GM23338 (cell line): Measurements from ENCODE around the gene MRPS18B.

Experiments used
- CREB1 ChIP-seq: fragments of 250-450 bp; sonication (Bioruptor Pico); IDR thresholded peaks from 2 replicates; pipeline ENCODE4 v1.5.0; 2020; ENCODE audit warnings: low read depth, mild to moderate bottlenecking, moderate library complexity
- EZH2 ChIP-seq: fragments of 200-600 bp; sonication (generic); IDR thresholded peaks from one replicate; pipeline ENCODE4 v1.8.0; 2017; ENCODE audit warnings: antibody characterized with exemption, mild to moderate bottlenecking, low read depth; ENCODE audit not compliant: unreplicated experiment
- EZH2phosphoT487 ChIP-seq: fragments of 200-600 bp; sonication (generic); IDR thresholded peaks from one replicate; pipeline ENCODE4 v1.8.1; 2018; ENCODE audit warnings: antibody characterized with exemption; ENCODE audit not compliant: unreplicated experiment
- JUNB ChIP-seq: IDR thresholded peaks from one replicate; pipeline ENCODE4 v1.6.1; 2016; ENCODE audit warnings: antibody characterized with exemption; ENCODE audit not compliant: unreplicated experiment
- NANOG ChIP-seq: IDR thresholded peaks from 2 replicates; pipeline ENCODE4 v1.6.1; 2016; ENCODE audit warnings: antibody characterized with exemption, borderline replicate concordance
- POLR2AphosphoS5 ChIP-seq: IDR thresholded peaks from 2 replicates; pipeline ENCODE4 v1.6.1; 2016; ENCODE audit warnings: antibody characterized with exemption, low read depth
- REST ChIP-seq: IDR thresholded peaks from one replicate; pipeline ENCODE4 v1.6.1; 2018; ENCODE audit warnings: antibody characterized with exemption; ENCODE audit not compliant: unreplicated experiment
- ZNF114 ChIP-seq: fragments of 250-450 bp; sonication (Bioruptor Pico); IDR thresholded peaks from 2 replicates; pipeline ENCODE4 v1.5.0; 2020; ENCODE audit warnings: mild to moderate bottlenecking, moderate library complexity
- ZNF331 ChIP-seq: fragments of 250-450 bp; sonication (Bioruptor Pico); IDR thresholded peaks from 2 replicates; pipeline ENCODE4 v1.5.0; 2020; ENCODE audit warnings: low read depth, mild to moderate bottlenecking, moderate library complexity
- TF ChIP-seq, protein P1 (sequence below), 2 experiments: fragments of 200-600 bp in 1 of 2; sonication (generic) in 1 of 2; conservative IDR thresholded peaks; 2 replicates each; pipeline versions ENCODE4 v1.5.1 to v1.6.1; 2016 to 2017; ENCODE audit warnings: antibody characterized with exemption in 2 of 2, low read depth in 2 of 2, mild to moderate bottlenecking in 2 of 2, moderate library complexity in 1 of 2
- TF ChIP-seq, protein P2 (sequence below): IDR thresholded peaks from 2 replicates; pipeline ENCODE4 v1.6.1; 2016; ENCODE audit warnings: antibody characterized with exemption
- TF ChIP-seq, protein P3 (sequence below): fragments of 250-450 bp; sonication (Bioruptor Pico); IDR thresholded peaks from 2 replicates; pipeline ENCODE4 v1.5.0; 2020; ENCODE audit warnings: mild to moderate bottlenecking, moderate library complexity

DNA sequence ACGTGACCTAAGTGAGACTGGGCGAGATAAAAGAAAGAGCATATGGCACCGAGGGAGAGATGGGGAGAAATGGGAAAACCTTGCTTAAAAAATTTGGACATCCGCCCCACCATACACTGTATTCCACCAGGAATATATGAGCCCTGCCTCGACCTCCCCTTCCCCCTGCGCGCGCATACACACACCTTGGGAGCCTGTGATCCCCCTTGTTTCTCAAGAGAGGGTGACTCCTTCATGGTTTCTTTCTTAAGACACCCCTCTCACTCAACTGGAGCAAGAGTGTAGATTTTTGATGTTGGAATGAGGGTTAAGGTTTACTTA is 45.9 kb upstream of the MRPS18B start:
- TF ChIP-seq, protein P1, sequence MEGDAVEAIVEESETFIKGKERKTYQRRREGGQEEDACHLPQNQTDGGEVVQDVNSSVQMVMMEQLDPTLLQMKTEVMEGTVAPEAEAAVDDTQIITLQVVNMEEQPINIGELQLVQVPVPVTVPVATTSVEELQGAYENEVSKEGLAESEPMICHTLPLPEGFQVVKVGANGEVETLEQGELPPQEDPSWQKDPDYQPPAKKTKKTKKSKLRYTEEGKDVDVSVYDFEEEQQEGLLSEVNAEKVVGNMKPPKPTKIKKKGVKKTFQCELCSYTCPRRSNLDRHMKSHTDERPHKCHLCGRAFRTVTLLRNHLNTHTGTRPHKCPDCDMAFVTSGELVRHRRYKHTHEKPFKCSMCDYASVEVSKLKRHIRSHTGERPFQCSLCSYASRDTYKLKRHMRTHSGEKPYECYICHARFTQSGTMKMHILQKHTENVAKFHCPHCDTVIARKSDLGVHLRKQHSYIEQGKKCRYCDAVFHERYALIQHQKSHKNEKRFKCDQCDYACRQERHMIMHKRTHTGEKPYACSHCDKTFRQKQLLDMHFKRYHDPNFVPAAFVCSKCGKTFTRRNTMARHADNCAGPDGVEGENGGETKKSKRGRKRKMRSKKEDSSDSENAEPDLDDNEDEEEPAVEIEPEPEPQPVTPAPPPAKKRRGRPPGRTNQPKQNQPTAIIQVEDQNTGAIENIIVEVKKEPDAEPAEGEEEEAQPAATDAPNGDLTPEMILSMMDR (conservative IDR thresholded peaks at IDR 0.05; ENCODE audit: low read depth in 2 of 2): no peak
- TF ChIP-seq EZH2 (no peak), POLR2AphosphoS5 (no peak), REST (no peak), ZNF114 (CRISPR knock-in tag) (no peak), NANOG (no peak), EZH2phosphoT487 (no peak), CREB1 (CRISPR knock-in tag) (no peak), JUNB (no peak), ZNF331 (CRISPR knock-in tag) (no peak)
- TF ChIP-seq, protein P2, sequence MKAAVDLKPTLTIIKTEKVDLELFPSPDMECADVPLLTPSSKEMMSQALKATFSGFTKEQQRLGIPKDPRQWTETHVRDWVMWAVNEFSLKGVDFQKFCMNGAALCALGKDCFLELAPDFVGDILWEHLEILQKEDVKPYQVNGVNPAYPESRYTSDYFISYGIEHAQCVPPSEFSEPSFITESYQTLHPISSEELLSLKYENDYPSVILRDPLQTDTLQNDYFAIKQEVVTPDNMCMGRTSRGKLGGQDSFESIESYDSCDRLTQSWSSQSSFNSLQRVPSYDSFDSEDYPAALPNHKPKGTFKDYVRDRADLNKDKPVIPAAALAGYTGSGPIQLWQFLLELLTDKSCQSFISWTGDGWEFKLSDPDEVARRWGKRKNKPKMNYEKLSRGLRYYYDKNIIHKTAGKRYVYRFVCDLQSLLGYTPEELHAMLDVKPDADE: no peak
- TF ChIP-seq, protein P3, sequence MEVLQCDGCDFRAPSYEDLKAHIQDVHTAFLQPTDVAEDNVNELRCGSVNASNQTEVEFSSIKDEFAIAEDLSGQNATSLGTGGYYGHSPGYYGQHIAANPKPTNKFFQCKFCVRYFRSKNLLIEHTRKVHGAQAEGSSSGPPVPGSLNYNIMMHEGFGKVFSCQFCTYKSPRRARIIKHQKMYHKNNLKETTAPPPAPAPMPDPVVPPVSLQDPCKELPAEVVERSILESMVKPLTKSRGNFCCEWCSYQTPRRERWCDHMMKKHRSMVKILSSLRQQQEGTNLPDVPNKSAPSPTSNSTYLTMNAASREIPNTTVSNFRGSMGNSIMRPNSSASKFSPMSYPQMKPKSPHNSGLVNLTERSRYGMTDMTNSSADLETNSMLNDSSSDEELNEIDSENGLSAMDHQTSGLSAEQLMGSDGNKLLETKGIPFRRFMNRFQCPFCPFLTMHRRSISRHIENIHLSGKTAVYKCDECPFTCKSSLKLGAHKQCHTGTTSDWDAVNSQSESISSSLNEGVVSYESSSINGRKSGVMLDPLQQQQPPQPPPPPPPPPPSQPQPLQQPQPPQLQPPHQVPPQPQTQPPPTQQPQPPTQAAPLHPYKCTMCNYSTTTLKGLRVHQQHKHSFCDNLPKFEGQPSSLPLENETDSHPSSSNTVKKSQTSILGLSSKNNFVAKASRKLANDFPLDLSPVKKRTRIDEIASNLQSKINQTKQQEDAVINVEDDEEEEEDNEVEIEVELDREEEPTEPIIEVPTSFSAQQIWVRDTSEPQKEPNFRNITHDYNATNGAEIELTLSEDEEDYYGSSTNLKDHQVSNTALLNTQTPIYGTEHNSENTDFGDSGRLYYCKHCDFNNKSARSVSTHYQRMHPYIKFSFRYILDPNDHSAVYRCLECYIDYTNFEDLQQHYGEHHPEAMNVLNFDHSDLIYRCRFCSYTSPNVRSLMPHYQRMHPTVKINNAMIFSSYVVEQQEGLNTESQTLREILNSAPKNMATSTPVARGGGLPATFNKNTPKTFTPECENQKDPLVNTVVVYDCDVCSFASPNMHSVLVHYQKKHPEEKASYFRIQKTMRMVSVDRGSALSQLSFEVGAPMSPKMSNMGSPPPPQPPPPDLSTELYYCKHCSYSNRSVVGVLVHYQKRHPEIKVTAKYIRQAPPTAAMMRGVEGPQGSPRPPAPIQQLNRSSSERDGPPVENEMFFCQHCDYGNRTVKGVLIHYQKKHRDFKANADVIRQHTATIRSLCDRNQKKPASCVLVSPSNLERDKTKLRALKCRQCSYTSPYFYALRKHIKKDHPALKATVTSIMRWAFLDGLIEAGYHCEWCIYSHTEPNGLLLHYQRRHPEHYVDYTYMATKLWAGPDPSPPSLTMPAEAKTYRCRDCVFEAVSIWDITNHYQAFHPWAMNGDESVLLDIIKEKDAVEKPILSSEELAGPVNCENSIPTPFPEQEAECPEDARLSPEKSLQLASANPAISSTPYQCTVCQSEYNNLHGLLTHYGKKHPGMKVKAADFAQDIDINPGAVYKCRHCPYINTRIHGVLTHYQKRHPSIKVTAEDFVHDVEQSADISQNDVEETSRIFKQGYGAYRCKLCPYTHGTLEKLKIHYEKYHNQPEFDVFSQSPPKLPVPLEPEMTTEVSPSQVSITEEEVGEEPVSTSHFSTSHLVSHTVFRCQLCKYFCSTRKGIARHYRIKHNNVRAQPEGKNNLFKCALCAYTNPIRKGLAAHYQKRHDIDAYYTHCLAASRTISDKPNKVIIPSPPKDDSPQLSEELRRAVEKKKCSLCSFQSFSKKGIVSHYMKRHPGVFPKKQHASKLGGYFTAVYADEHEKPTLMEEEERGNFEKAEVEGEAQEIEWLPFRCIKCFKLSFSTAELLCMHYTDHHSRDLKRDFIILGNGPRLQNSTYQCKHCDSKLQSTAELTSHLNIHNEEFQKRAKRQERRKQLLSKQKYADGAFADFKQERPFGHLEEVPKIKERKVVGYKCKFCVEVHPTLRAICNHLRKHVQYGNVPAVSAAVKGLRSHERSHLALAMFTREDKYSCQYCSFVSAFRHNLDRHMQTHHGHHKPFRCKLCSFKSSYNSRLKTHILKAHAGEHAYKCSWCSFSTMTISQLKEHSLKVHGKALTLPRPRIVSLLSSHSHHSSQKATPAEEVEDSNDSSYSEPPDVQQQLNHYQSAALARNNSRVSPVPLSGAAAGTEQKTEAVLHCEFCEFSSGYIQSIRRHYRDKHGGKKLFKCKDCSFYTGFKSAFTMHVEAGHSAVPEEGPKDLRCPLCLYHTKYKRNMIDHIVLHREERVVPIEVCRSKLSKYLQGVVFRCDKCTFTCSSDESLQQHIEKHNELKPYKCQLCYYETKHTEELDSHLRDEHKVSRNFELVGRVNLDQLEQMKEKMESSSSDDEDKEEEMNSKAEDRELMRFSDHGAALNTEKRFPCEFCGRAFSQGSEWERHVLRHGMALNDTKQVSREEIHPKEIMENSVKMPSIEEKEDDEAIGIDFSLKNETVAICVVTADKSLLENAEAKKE (CRISPR knock-in tag): no peak
